GM12872 (cell line): Measurements from ENCODE around the gene KCTD15.

Experiments used
- TF ChIP-seq, protein P1 (sequence below): IDR thresholded peaks from 3 replicates; pipeline ENCODE4 v1.5.1; 2011; ENCODE audit warnings: low read depth, mild to moderate bottlenecking, low read length, moderate library complexity; ENCODE audit not compliant: insufficient read depth

KCTD15 gene

GRCh38 chr19:33819880-33820781 is 23.5 kb downstream of the KCTD15 start:
- TF ChIP-seq, protein P1, sequence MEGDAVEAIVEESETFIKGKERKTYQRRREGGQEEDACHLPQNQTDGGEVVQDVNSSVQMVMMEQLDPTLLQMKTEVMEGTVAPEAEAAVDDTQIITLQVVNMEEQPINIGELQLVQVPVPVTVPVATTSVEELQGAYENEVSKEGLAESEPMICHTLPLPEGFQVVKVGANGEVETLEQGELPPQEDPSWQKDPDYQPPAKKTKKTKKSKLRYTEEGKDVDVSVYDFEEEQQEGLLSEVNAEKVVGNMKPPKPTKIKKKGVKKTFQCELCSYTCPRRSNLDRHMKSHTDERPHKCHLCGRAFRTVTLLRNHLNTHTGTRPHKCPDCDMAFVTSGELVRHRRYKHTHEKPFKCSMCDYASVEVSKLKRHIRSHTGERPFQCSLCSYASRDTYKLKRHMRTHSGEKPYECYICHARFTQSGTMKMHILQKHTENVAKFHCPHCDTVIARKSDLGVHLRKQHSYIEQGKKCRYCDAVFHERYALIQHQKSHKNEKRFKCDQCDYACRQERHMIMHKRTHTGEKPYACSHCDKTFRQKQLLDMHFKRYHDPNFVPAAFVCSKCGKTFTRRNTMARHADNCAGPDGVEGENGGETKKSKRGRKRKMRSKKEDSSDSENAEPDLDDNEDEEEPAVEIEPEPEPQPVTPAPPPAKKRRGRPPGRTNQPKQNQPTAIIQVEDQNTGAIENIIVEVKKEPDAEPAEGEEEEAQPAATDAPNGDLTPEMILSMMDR = no peak; the same call in 2 of the 3 replicates

DNA sequence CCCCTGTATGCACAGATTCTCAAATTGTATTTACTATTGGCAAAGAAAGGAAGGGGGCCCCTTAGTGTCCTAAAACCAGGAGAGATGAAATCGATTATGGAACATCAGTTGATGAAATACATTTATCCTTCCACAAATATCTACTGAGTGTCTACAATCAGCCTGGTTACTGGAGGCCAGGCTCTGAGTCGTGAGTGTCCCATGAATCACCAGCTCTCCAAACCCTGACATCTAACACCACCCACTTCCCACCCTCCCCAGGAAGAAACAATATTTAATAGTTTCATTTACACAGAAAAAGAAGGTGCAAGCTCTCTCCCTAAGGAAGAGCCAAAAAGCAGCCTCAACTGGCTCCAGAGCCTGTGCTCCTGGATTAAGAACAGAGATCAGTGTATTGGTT is 25.2 kb downstream of the KCTD15 start:
- TF ChIP-seq, protein P1 = no peak

GRCh38 chr19:33823341-33823740 is 26.7 kb downstream of the KCTD15 start:
- TF ChIP-seq, protein P1 = no peak

DNA sequence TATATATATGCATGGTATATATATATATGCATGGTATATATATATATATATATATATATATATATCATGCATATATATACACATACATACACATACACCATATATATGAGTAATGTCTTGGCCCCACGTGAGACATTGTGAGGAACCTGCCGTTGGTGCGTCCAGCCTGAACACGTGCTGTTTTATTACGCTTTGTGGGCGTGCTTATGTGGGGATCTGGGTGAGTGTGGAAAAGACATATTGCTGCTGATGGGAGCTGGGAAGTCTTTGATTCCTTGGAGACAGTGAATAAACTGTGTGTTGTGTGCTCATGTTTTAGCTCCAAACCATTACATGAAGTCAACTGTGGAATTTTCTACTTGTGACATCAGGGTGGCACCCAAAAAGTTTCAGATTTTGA is 28.9 kb downstream of the KCTD15 start:
- TF ChIP-seq, protein P1 = no peak

- TF ChIP-seq, protein P1 = no peak
Observed at GRCh38 chr19:33826521-33826920, 29.9 kb downstream of the KCTD15 start.

- TF ChIP-seq, protein P1 = no peak
Observed at GRCh38 chr19:33828266-33829075, 31.8 kb downstream of the KCTD15 start.

GRCh38 chr19:33830264-33830663 is 33.6 kb downstream of the KCTD15 start:
- TF ChIP-seq, protein P1 = no peak
